GM12891 (cell line): Measurements from ENCODE around the gene C1QL4.
"Not testable (repeated sequence)": the region's sequence is repeated elsewhere in the genome, so short reads cannot be mapped to it uniquely, and the experiment has no call there.

Experiments
- POLR2A ChIP-seq: IDR thresholded peaks from 2 replicates; pipeline ENCODE4 v1.6.1; 2011; ENCODE audit warnings: low read depth, low read length, control low read depth
- POLR2AphosphoS5 ChIP-seq: IDR thresholded peaks from 2 replicates; pipeline ENCODE4 v1.6.1; 2011; ENCODE audit warnings: low read depth, low read length, control low read depth

DNA sequence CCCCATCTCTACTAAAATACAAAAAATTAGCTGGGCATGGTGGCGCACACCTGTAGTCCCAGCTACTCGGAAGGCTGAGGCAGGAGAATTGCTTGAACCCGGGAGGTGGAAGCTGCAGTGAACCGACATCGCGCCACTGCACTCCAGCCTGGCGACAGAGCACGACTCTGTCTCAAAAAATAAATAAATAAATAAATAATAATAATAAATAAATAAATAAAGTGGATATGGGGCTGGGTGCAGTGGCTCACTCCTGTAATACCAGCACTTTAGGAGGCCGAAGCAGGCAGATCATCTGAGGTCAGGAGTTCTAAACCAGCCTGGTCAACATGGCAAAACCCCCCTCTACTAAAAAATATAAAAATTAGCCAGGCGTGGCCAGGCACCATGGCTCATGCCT lies 19.9 kb downstream of the C1QL4 start:
- not testable (repeated sequence) for TF ChIP-seq POLR2A, POLR2AphosphoS5
